ENCODE data around the gene TMEM175.

The TMEM175 gene

DNA sequence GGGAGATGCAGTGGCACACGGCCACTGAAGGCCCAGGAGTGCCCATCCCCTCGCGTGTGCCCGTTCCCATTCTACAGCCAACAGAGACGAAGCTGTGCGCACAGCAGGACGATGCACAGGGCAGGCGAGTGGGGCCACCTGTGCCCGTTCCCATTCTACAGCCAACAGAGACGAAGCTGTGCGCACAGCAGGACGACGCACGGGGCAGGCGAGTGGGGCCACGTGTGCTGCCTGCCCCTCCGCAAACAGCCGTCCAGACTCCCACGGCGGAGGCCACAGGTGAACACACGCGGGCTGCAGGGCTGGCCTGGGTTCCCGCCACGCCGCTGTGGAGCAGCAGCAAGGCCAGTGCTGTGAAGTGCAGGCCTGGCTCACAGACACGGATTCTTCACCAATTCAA is 32.2 kb upstream of the TMEM175 start:
- no peak for DNase-seq

GRCh38 chr4:900721-901120 is 31.5 kb upstream of the TMEM175 start:
- no peak for DNase-seq

GRCh38 chr4:901192-901910 is 30.9 kb upstream of the TMEM175 start:
- DNase-seq: no peak

- no peak for DNase-seq
These were observed 28.9 kb upstream of the TMEM175 start for GRCh38 chr4:903066-904046.

GRCh38 chr4:905485-906338 is 26.5 kb upstream of the TMEM175 start:
- DNase-seq: no peak

DNA sequence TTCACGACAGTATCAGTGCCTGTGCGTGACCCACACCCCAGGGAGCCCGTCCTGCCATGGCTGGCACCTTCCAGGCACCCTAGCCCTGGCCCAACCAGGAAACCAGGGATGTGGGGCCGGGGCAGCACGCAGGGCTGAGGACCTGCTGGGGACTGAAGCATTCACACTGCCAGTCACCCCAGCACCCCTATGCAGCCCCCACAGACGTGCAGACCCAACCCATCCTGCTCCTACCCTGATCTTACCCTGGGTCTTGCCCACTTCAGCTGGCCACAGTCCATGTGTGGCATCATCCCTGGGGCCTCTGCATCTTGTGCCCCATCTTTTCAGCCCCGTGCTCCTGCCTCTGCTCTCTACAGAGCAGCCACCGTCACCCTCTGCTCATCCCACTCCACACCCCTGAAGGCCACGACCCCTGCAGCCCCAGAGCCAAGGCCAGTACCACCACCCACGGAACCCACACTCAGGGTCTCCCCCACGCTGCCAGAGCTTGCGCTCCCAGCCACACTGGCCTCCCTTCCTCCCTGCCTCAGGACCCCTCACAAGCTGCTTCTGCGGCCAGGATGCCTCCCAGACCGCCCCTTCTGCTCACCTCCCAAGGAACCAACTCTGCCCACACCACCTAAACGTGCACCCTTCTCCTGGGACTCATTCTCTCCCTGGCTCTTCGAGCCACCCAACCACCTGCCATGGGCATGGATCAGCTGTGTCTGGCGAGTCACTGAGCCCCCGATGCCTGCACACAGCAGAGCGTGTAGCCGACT is 25.7 kb upstream of the TMEM175 start:
- no peak for DNase-seq

GRCh38 chr4:907103-907400 is 25.2 kb upstream of the TMEM175 start:
- DNase-seq: no peak

DNA sequence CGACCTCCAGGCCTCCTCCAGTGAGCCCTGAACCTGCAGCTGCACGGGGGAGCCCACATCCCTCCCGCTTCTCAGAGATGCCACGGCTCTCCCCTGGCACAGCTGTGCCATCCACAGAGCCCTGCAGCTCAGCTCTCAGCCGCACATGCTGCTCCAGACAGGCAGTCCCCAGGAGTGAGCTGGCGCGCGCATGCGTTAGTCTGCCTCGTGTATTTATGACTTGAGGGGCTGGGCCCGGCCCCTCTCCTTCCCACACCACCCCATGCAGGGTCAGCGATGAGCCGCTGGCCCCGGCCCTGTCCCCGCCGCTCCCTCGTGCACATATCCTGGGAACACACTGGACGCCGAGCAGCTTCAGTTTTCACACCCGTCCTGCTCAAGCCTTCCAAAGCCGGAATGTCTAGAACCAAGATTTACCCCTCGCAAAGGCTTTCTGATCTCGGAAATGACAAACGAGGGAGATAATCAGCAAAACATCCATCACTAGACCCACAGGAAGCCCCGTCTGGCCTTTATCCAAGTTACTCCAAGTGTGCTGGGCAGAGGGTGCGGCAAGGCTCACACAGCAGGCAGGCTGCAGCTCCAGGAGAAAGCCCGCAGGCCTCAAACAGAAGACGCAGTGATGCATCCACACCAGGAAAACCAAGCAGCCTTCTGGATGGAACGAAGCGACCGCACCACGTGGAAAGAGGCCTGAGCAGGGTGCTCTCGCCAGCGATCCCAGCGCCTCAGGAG is 24.4 kb upstream of the TMEM175 start:
- DNase-seq: no peak

GRCh38 chr4:909131-909571 is 23.1 kb upstream of the TMEM175 start:
- no peak for DNase-seq

DNA sequence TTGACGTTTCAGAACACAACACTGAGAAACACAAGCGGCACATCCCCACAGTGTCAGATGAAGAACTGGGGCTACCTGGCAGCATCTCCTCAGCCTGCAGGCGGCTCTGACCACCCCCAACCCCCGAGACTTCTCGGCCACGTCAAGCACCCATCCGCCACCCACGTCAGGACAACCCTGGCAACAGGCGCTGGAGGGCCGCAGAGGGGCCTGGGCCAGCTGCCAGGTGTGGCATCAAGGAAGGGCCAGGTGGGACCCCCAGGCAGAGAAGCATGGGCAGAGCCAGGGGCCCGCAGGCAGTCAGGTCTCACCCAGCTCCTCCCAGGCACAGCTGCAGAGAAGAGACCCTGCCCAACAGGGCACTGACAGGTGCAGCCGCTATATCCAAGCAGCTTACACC is 22.4 kb upstream of the TMEM175 start:
- DNase-seq: no peak

GRCh38 chr4:910366-911091 is 21.7 kb upstream of the TMEM175 start:
- no peak for DNase-seq

DNA sequence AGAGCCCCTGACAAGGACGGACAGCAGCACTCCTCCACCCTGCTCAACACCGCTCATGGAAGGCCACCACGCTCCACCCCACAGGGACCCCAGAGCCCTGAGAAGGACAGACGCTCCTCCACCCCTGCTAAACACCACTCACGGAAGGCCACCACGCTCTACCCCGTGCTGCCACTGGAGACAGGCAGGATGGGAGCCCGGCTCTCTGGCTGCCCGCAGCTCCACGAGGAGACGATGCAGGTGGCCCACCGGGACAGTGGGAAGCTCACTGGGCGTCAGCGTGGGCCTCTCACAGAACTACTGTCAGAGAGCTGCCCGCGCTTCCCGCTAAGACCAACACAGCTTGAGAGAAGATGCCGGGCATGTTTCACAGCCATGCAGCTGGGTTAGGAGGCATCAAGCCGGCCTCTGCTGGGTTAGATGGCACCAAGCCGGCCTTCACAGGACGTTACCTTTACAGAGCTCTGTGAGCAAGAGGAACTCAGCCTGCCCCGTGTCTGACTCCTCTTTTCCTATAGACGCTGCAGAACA is 21.0 kb upstream of the TMEM175 start:
- DNase-seq: no peak

DNA sequence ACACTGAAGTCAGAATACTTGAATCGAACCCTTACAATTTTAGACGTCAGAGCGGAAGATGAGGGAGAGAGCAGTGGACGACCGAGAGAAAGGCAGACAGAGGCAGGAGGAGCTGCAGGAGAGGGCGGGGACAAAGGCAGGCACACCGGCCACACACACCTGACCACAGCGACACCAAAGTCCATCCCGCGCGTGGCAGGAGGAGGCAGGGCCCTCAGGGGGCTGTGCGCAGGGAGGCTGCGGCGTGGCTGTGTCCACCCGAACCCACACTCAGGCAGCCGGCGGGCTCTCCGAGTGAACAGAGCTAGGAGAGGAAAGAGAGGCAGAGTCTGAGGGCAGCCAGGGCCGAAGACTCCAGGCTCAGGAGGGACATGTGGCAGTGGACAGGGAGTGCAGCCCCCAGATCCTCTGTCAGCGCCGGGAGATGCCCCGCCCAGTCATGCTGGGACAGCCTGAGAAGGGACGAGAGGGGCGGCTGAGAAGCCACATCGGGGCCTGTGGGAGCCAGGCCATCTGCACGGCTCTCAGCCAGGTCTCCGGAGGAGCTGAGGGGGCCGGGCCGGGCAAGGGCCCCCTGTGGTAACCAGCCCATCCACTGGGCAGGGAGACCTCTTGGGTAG is 20.3 kb upstream of the TMEM175 start:
- no peak for DNase-seq

GRCh38 chr4:912548-913279 is 19.5 kb upstream of the TMEM175 start:
- DNase-seq: no peak

DNA sequence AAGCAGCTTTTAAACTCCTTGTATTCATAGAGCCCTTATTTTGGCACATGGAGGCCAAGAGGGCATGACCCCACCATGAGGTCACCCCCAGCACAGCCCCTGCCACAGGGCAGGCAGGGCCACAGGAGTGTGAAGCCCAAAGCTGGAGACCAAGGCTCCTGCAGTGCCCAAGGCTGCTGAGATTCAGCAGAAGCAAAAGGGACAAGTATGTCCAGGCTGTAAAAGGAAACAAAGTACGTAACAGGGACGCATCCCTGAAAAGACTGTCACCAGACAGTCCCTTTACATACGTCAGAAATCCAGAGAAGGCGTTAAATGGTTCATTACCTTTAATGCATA is 19.0 kb upstream of the TMEM175 start:
- DNase-seq: no peak

DNA sequence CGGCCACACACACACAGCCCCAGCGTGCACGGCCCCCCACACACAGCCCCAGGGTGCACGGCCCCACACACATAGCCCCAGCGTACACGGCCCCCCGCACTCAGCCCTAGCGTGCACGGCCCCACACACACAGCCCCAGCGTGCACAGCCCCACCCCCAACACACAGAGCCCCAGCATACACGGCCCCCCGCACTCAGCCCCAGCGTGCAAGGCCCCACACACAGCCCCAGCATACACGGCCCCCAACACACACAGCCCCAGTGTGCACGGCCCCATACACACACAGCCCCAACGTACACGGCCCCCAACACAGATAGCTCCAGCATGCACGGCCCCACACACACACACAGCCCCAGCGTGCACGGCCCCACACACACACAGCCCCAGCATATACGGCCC is 17.7 kb upstream of the TMEM175 start:
- DNase-seq: no peak

DNA sequence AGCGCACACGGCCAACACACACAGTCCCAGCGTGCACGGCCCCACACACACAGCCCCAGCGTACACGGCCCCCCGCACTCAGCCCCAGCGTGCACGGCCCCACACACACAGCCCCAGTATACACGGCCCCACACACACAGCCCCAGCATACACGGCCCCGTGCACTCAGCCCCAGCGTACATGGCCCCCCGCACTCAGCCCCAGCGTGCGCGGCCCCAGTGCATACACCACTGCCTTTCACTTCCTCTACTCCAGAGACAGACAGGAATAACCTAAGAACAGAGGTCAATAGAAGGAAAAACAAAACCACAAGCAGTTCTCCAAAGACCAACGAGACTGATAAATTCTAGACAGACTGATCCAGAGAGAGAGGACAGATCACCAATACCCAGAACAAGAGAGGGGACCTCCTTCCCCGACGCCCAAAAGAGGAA is 17.2 kb upstream of the TMEM175 start:
- peak; percentile 38 for DNase-seq

DNA sequence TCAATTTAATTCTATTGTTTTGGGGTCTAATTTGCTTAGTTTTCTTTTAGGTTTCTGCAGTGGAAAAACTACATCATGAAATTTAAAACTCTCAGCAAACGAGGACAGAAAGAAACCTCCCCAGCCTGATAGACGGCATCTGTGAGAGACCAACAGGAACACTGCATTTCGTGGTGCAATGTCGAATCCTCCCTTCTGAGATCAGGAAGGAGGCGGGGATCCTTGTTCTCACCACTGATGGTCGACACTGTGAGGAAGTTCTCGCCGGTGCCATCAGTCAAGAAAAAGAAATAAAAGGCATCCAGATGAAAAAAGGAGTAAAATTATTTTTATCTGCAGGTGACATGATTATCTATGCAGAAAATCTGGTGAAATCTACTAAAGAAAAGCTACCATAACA is 16.7 kb upstream of the TMEM175 start:
- no peak for DNase-seq

GRCh38 chr4:917466-917865 is 14.8 kb upstream of the TMEM175 start:
- no peak for DNase-seq

GRCh38 chr4:917992-918391 is 14.3 kb upstream of the TMEM175 start:
- DNase-seq: no peak
